Stimulated activated CD8-positive, alpha-beta memory T cell treated with anti-CD3 and anti-CD28 coated beads, Interleukin-4, amount 100 ng/mL, for 4 hours (primary cell): ENCODE results near the gene TERB1.

Source experiments
- DNase-seq, 2 donors: peaks; one replicate each; pipeline ENCODE4 v3.0.0-alpha.2; 2020; ENCODE audit warnings: low read depth in 2 of 2, low spot score in 1 of 2

The TERB1 gene

DNA sequence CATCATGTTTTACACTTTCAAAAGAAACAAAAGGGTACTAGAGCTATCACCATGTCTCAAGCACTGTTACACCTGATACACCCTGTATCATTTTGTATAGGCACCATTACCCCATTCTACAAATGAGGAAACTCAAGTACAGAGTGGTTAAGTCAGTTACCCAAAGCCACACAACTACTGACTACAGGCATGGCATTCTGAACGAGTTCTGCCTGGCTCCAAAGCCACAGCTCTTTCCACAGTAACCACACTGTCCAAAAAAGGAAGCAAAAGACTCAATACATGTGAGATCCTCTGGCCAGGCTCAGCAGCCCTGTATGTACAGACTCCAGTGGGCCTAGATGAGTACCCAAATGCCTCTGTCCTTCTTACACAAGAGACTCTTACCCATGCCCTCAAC, 54.7 kb downstream of the TERB1 start:
- DNase-seq = no peak

DNA sequence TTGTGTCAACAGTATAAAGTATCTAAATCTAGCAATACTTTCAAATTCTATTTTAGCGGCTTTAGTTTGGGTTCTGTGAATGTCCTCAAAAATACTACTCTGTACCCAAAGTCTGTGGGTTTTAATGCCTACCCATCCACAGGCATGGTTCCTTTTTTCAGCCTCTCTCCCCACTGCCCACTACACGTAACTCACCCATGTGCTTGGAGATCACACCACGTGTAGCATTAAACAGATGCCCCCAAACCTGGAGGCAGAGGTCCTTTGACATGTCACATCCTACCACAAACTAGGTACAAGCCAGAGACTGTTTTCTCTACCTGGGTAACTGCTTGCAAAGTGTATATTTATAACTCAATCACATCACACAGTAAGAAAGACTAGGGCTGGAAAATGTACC, 55.3 kb downstream of the TERB1 start:
- no peak for DNase-seq

- DNase-seq = no peak
Measured at GRCh38 chr16:66741950-66742808, 59.2 kb downstream of the TERB1 start.

GRCh38 chr16:66741169-66741900, 60.0 kb downstream of the TERB1 start:
- no peak for DNase-seq

GRCh38 chr16:66740533-66740932, 60.9 kb downstream of the TERB1 start:
- DNase-seq = no peak

DNA sequence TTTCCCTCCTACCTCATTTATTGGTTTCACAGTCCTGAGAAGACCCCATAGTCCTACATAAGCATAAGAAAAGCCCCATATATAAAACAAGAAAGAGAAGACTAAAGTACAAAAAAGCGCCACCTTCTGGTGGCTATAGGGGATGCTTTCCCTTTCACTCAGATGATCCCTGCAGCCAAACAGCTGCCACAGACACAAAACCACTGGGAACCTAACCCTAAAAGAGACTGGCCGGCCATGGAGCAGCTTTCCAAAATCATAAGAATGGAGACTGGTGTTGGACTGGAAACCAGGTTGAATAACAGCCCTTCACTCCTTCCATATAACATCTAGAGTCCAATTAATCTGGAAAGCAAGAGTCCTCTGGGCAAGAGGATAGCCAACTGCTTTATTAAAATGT, 61.4 kb downstream of the TERB1 start:
- no peak for DNase-seq

- DNase-seq = no peak
Measured at GRCh38 chr16:66735891-66736290, 65.5 kb downstream of the TERB1 start.

GRCh38 chr16:66731101-66731500, 70.3 kb downstream of the TERB1 start:
- DNase-seq = no peak

GRCh38 chr16:66728804-66729203, 72.6 kb downstream of the TERB1 start:
- DNase-seq = no peak

- DNase-seq = no peak
Measured at GRCh38 chr16:66728117-66728787, 73.1 kb downstream of the TERB1 start.

GRCh38 chr16:66720766-66721165, 80.6 kb downstream of the TERB1 start:
- no peak for DNase-seq

- DNase-seq = no peak
Measured at GRCh38 chr16:66719246-66719645, 82.1 kb downstream of the TERB1 start.

DNA sequence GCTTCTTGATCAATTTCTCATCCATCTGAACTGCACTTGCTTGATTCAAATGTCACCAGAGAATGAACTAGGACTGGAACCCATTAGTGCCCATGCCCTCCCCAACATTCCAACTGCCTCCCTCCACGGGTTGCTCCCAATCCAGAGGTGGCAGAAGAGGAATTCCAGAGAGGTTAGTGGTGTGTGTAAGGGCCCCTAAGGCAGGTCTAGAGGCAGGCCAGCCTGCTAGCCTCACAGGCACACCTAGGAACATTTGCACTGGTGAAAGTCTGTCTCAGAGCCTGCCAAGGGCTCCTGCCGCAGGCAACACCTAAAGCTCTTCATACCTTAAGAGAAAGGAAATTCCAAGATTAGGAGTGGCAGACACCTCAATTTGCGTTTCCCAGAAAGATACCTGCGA, 83.6 kb downstream of the TERB1 start:
- no peak for DNase-seq

DNA sequence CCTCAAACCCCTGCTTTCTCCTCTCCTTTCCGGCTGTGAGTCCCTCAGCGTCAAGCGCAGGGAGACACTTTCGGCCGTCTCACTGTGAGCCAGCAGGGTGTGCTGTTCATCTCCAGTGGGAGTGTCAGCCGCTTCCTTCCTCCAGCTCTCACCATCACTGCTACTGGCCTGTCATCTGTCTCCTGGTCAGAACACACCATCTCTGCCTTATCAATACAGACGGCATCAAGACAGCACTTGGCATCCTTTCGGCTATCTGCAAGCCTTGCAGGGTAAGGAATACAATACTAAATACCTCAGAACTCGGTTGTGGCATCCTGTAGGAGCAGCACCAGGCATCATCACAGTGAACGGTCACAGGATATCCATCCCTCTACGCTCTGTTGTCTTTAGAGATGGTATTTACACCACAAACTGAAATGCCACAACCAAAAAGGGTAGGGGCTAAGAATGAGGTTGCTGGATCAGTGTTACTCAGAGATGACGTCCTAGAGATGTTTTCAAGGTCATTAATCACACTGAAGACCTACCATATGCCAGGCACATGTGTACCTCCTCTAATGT, 84.2 kb downstream of the TERB1 start:
- no peak for DNase-seq

DNA sequence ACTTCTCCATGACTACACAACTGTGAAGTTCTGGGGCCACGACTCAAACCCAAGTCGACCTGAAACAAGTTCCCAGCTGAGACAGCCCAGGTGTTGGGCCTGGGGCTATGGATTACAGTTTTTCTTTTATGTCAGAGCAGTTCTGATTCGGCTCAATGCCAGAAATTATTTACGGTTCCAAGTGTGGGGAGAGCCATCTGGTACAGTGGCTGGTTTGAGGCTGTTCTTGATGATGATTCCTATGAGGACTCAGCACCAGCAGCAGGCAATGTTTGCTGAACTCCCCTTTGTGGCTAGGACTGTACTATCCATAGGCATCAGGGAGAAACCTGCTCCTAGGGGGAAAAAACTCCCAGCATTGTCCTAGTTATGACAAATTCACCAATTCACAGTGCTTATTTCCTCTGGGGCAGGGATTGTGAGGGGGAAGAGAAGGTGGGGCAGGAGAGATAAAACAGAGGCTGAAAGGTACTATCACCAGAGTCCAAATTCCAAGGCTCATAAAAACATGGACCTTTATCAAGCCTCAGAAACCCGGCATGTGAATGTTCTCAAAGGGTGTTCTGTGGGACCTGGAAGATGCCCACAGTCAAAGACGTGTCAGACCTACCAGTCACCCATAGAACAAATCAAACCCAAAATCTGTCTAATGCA, 86.6 kb downstream of the TERB1 start:
- no peak for DNase-seq

DNA sequence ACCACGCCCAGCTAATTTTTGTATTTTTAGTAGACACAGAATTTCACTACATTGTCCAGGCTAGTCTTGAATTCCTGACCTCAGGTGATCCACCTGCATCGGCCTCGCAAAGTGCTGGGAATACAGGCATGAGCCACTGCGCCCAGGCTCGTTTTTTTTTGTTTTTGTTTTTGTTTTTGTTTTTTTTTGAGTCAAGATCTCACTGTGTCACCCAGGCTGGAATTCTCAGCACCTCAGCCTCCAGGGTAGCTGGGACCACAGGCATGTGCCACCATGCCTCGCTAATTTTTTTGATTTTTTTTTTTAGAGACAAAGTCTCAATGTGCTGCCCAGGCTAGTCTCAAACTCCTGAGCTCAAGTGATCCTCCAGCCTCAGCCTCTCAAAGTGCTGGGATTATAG, 87.3 kb downstream of the TERB1 start:
- no peak for DNase-seq

GRCh38 chr16:66713076-66713475, 88.3 kb downstream of the TERB1 start:
- DNase-seq = no peak

DNA sequence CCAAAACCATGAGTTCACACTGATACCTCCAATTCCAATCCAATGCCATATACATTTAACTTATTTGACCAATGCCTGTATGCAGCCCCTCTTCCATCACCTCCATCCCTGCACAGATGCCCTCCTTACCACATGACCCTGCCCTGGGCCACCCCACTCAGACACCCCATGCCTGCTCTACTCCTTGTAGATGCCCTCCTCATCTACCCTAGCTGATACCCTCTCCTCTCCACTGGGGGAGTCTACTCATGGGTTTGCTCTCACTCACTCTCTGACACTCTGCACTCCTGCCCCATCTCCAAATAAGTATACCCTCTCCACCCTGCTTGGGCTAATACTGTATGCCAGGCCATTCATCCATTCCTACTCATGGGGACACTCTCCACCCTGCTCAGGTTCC, 88.9 kb downstream of the TERB1 start:
- no peak for DNase-seq

- DNase-seq = no peak
Measured at GRCh38 chr16:66711581-66711980, 89.8 kb downstream of the TERB1 start.

- DNase-seq = no peak
Measured at GRCh38 chr16:66706506-66706880, 94.9 kb downstream of the TERB1 start.

DNA sequence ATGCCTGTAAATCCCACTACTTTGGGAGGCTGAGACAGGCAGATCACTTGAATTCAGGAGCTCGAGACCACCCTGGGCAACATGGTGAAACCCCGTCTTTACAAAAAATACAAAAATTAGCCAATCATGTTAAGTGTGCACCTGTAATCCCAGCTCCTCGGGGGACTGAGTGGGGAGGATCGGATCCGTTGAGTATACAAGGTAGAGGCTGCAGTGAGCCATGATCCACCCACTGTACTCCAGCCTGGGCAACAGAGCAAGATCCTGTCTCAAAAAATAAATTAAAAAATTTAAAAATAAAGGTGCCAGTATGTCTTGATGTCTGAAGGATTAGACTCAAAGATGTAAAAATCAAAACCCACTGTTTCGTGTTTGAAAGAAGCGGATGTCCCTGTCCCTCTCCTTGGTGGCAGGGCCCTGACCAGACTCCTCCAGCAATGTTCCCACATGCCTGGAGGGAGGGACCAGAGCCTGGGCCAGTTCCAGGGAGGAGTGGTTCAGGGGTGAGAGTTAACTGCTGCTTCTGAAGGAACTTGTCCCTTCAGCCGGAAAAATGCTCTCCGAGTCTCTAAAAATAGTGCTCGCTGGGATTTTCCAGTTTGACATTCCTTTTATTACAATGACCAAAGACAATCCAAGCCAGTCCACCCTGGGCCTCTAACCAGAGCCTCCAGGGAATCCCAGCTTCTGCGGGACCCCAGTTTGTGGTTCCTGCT, 95.4 kb downstream of the TERB1 start:
- no peak for DNase-seq
